Right atrium auricular region (tissue), 2 donors: ENCODE data around the gene ADARB1. TPM values are rescaled to one million over a fixed set of nuclear protein-coding genes. Genes with fewer than 3 reads are reported as not detected.
"Not testable (repeated sequence)": the region's sequence is repeated elsewhere in the genome, so short reads cannot be mapped to it uniquely, and the experiment has no call there.

Experiments used
- DNase-seq: peaks from one replicate; pipeline ENCODE4 v3.0.0-alpha.2; 2019; ENCODE audit warnings: low spot score
- H3K27ac ChIP-seq, 2 donors: fragments of 200-600 bp; sonication (generic); 1 replicate in 1 of 2; 2 replicates in 1 of 2; pipeline ENCODE4 v1.5.1; 2016 to 2019
- H3K27me3 ChIP-seq, 2 donors: fragments of 200-600 bp; sonication (generic); one replicate each; pipeline versions ENCODE4 v1.5.1 to v1.6.0; 2017 to 2019
- H3K36me3 ChIP-seq: fragments of 200-600 bp; sonication (generic); one replicate; pipeline ENCODE4 v1.5.1; 2016
- H3K4me1 ChIP-seq, 2 donors: fragments of 200-600 bp; sonication (generic); one replicate each; pipeline versions ENCODE4 v1.5.1 to v1.6.0; 2017 to 2019
- H3K4me3 ChIP-seq, 2 donors: fragments of 200-600 bp; sonication (generic); 1 replicate in 1 of 2; 2 replicates in 1 of 2; pipeline ENCODE4 v1.5.1; 2017 to 2019; ENCODE audit warnings: mild to moderate bottlenecking in 1 of 2, moderate library complexity in 1 of 2
- H3K9me3 ChIP-seq, 2 donors: fragments of 200-600 bp; sonication (generic); one replicate each; pipeline ENCODE4 v1.5.1; 2019
- CTCF ChIP-seq, 2 donors: fragments of 200-600 bp; sonication (generic); IDR thresholded peaks; one replicate each; pipeline ENCODE4 v1.5.1; 2019; ENCODE audit warnings: antibody characterized with exemption in 2 of 2
- total RNA-seq, 2 donors: library from RNA; depleted of rRNA; stranded (reverse); fragments of >200 nt; gene quantifications; one replicate each; pipeline ENCODE4 v1.1.0, GENCODE V29; 2016

ADARB1 gene
- total RNA-seq, 2 donors from 2014 or later: 7.5 to 10.5 TPM

- Histone ChIP-seq H3K36me3 (peaks cover 8% of the 10 kb centered on the region), H3K9me3 (no peaks in the 10 kb centered on the region), H3K4me1 (peaks cover 0 to 5% of the 10 kb centered on the region in 2 donors), H3K27me3 (no peaks in the 10 kb centered on the region), H3K27ac (no peak overlapping the region), H3K4me3 (no peak overlapping the region)
- DNase-seq: peak; percentile 56
- TF ChIP-seq CTCF (IDR thresholded peaks at IDR 0.05): no peak
Measured at GRCh38 chr21:45142469-45143308, 68.3 kb downstream of the ADARB1 start.

GRCh38 chr21:45143855-45144254 is 69.5 kb downstream of the ADARB1 start:
- Histone ChIP-seq H3K27me3 (no peaks in the 10 kb centered on the region), H3K9me3 (no peaks in the 10 kb centered on the region), H3K4me3 (no peak overlapping the region), H3K27ac (no peak overlapping the region), H3K4me1 (peaks cover 0 to 5% of the 10 kb centered on the region in 2 donors), H3K36me3 (peaks cover 11% of the 10 kb centered on the region)
- no peak for TF ChIP-seq CTCF (IDR thresholded peaks at IDR 0.05)
- DNase-seq: no peak

GRCh38 chr21:45145146-45145545 is 70.8 kb downstream of the ADARB1 start:
- no peak overlapping the region for H3K27ac ChIP-seq
- no peaks in the 10 kb centered on the region for H3K27me3 ChIP-seq
- peaks cover 0 to 5% of the 10 kb centered on the region in 2 donors for H3K4me1 ChIP-seq
- no peak overlapping the region for H3K4me3 ChIP-seq
- no peak for TF ChIP-seq CTCF (IDR thresholded peaks at IDR 0.05)
- H3K36me3 ChIP-seq: peaks cover 15% of the 10 kb centered on the region
- no peaks in the 10 kb centered on the region for H3K9me3 ChIP-seq
- no peak for DNase-seq

- H3K27me3 ChIP-seq, H3K27ac ChIP-seq, H3K9me3 ChIP-seq, H3K4me3 ChIP-seq, H3K4me1 ChIP-seq: not testable (repeated sequence)
- H3K36me3 ChIP-seq: peaks cover 15% of the 10 kb centered on the region
- DNase-seq: peak; percentile 13
Measured at GRCh38 chr21:45145846-45146245, 71.5 kb downstream of the ADARB1 start.

- peaks cover 15% of the 10 kb centered on the region for H3K36me3 ChIP-seq
- H3K9me3 ChIP-seq: no peaks in the 10 kb centered on the region
- DNase-seq: peak; percentile 2
- no peak overlapping the region for H3K4me3 ChIP-seq
- H3K27ac ChIP-seq: no peak overlapping the region
- TF ChIP-seq CTCF (IDR thresholded peaks at IDR 0.05): no peak
- H3K4me1 ChIP-seq: peaks cover 0 to 5% of the 10 kb centered on the region in 2 donors
- no peaks in the 10 kb centered on the region for H3K27me3 ChIP-seq
Measured at GRCh38 chr21:45146306-45146705, 71.9 kb downstream of the ADARB1 start.

- Histone ChIP-seq H3K9me3 (no peaks in the 10 kb centered on the region), H3K4me1 (peaks cover 0 to 5% of the 10 kb centered on the region in 2 donors), H3K4me3 (no peak overlapping the region), H3K27me3 (no peaks in the 10 kb centered on the region), H3K36me3 (peaks cover 15% of the 10 kb centered on the region), H3K27ac (no peak overlapping the region)
- DNase-seq: peak; percentile 32
- TF ChIP-seq CTCF (IDR thresholded peaks at IDR 0.05): no peak
Measured at GRCh38 chr21:45146801-45147200, 72.4 kb downstream of the ADARB1 start.
